Measurements from ENCODE around the gene THTPA. TPM values are rescaled to one million over a fixed set of nuclear protein-coding genes. Genes with fewer than 3 reads are reported as not detected.

THTPA gene
- total RNA-seq, 1 experiment from 2014 or later = 16.8 TPM

DNA sequence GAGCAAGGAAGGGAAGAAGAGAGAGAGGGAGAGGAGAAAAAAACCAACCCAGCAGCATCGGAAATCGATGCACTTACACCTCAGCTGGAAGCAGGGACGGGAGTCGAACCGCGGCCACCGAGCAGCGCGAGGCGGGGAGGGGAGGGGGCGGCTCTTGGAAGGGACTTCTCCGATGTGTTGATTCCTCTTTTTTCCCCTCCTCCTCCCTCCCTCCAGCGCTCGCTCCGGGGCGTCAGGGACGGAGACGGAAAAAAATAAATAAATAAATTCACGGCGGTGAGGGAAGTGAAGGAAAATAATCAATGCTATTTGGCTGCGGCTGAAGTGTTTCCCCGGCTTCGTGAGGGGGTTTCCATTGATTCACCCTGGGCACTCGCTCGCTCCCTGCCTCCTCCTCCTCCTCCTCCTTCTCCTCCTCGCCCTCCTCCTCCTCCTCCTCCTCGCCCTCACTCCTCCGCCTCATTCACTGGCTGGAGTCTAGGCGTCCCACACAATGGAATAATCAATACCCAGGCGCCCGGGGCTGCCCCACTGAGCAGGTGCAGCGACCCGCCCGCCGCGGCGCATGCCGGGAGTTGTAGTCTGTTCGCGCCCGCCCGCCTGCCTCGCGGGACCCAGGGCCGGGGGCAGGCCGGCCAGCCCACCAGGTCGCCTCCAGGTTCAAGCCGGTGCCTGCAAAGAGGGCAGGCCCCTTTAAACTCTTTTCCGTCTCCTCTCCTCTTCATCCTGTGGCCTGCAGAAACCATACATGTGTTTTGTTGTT lies 4.6 kb upstream of the THTPA start, which contains the start of gene ZFHX2:
Gene ZFHX2, minus strand, starts transcription at position 500 of the 763 bp plus-strand sequence. CDS start 16,440 bp downstream, outside the sequence.
- intact Hi-C loops (cut with micrococcal nuclease) = no loop called here
- Mint-ChIP-seq H3K9me3 (ENCODE audit: unreplicated experiment) (no peaks in the 10 kb centered on the region), H3K27me3 (ENCODE audit: insufficient read depth, unreplicated experiment) (no peaks in the 10 kb centered on the region), H3K27ac (ENCODE audit: low read depth, unreplicated experiment) (peak within 1 kb of the TSS; percentile 36), H3K36me3 (ENCODE audit: insufficient read depth, unreplicated experiment) (no peaks in the 10 kb centered on the region), H3K4me1 (ENCODE audit: insufficient read depth, unreplicated experiment) (peaks cover 6% of the 10 kb centered on the region), H3K4me3 (ENCODE audit: unreplicated experiment) (no peak within 1 kb of the TSS)
- TF ChIP-seq, protein P1, sequence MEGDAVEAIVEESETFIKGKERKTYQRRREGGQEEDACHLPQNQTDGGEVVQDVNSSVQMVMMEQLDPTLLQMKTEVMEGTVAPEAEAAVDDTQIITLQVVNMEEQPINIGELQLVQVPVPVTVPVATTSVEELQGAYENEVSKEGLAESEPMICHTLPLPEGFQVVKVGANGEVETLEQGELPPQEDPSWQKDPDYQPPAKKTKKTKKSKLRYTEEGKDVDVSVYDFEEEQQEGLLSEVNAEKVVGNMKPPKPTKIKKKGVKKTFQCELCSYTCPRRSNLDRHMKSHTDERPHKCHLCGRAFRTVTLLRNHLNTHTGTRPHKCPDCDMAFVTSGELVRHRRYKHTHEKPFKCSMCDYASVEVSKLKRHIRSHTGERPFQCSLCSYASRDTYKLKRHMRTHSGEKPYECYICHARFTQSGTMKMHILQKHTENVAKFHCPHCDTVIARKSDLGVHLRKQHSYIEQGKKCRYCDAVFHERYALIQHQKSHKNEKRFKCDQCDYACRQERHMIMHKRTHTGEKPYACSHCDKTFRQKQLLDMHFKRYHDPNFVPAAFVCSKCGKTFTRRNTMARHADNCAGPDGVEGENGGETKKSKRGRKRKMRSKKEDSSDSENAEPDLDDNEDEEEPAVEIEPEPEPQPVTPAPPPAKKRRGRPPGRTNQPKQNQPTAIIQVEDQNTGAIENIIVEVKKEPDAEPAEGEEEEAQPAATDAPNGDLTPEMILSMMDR (IDR thresholded peaks at IDR 0.05; ENCODE audit: unreplicated experiment) = no peak
- BruUV-seq (replicated peaks) = no TSS peak
- ChIA-PET CTCF (interaction anchor here (0.6 to 2.6 kb wide), 7 partner anchors 8 to 248 kb away, joined by 3 to 14 read pairs (median 4); partner anchors contain the start of gene AP1G2), POLR2A (interaction anchor here (0.7 to 1.1 kb wide), 4 partner anchors 13 to 955 kb away, joined by 3 to 4 read pairs (median 3); partner anchors contain the start of genes AP1G2 and NGDN)
- DNase-seq (ENCODE audit: unreplicated experiment) = peak; percentile 59

- H3K4me1 Mint-ChIP-seq (ENCODE audit: insufficient read depth, unreplicated experiment) = peaks cover 13% of the 10 kb centered on the region
- intact Hi-C loops (cut with micrococcal nuclease) = no loop called here
- H3K36me3 Mint-ChIP-seq (ENCODE audit: insufficient read depth, unreplicated experiment) = peaks cover 23% of the 10 kb centered on the region
- no peaks in the 10 kb centered on the region for H3K9me3 Mint-ChIP-seq (ENCODE audit: unreplicated experiment)
- H3K27me3 Mint-ChIP-seq (ENCODE audit: insufficient read depth, unreplicated experiment) = no peaks in the 10 kb centered on the region
- CTCF ChIA-PET = interaction anchor here (0.8 to 10.7 kb wide), 4 partner anchors 8 to 228 kb away, joined by 5 to 247 read pairs (median 8); no protein-coding TSS in a partner anchor
- no peak for DNase-seq (ENCODE audit: unreplicated experiment)
- TF ChIP-seq, protein P1 (IDR thresholded peaks at IDR 0.05; ENCODE audit: unreplicated experiment) = no peak
- POLR2A ChIA-PET = interaction anchor here (0.6 to 2.6 kb wide), 13 partner anchors 12 to 1004 kb away, joined by 3 to 16 read pairs (median 4); partner anchors contain the start of genes AP1G2, BCL2L2, DCAF11 and HOMEZ
- H3K27ac Mint-ChIP-seq (ENCODE audit: low read depth, unreplicated experiment) = peak overlapping the region; percentile 95
- peak overlapping the region; percentile 92 for H3K4me3 Mint-ChIP-seq (ENCODE audit: unreplicated experiment)
- no TSS peak for BruUV-seq (replicated peaks)
Measured at GRCh38 chr14:23555533-23555881, 564 bp upstream of the THTPA start.

- no peak for DNase-seq (ENCODE audit: unreplicated experiment)
- no TSS peak for BruUV-seq (replicated peaks)
- intact Hi-C loops (cut with micrococcal nuclease) = no loop called here
- peaks cover 32% of the 10 kb centered on the region for H3K36me3 Mint-ChIP-seq (ENCODE audit: insufficient read depth, unreplicated experiment)
- H3K4me1 Mint-ChIP-seq (ENCODE audit: insufficient read depth, unreplicated experiment) = peaks cover 14% of the 10 kb centered on the region
- peak overlapping the region; percentile 95 for H3K27ac Mint-ChIP-seq (ENCODE audit: low read depth, unreplicated experiment)
- TF ChIP-seq, protein P1 (IDR thresholded peaks at IDR 0.05; ENCODE audit: unreplicated experiment) = no peak
- H3K4me3 Mint-ChIP-seq (ENCODE audit: unreplicated experiment) = peak overlapping the region; percentile 92
- no peaks in the 10 kb centered on the region for H3K27me3 Mint-ChIP-seq (ENCODE audit: insufficient read depth, unreplicated experiment)
- POLR2A ChIA-PET = interaction anchor here (0.7 to 1.8 kb wide), 9 partner anchors 10 to 418 kb away, joined by 3 to 9 read pairs (median 6); partner anchors contain the start of genes AP1G2, NGDN, PABPN1 and PPP1R3E
- CTCF ChIA-PET = interaction anchor here (0.5 to 10.7 kb wide), 11 partner anchors 8 to 713 kb away, joined by 3 to 247 read pairs (median 4); partner anchors contain the start of genes AP1G2 and JPH4
- no peaks in the 10 kb centered on the region for H3K9me3 Mint-ChIP-seq (ENCODE audit: unreplicated experiment)
Measured at GRCh38 chr14:23556700-23557440, 799 bp downstream of the THTPA start.

Data from MCF 10A (cell line).